Dedifferentiated amniotic fluid mesenchymal stem cell (primary cell): Measurements from ENCODE around the gene FOLR1.
"Not testable (repeated sequence)": the region's sequence is repeated elsewhere in the genome, so short reads cannot be mapped to it uniquely, and the experiment has no call there.

Experiments
- DNase-seq: peaks from one replicate; pipeline ENCODE4 v3.0.0-alpha.2; 2016; ENCODE audit errors: extremely low spot score

The FOLR1 gene

GRCh38 chr11:72181553-72181958 lies 10.4 kb upstream of the FOLR1 start:
- not testable (repeated sequence) for DNase-seq

GRCh38 chr11:72188267-72188666 lies 3.7 kb upstream of the FOLR1 start:
- no peak for DNase-seq

GRCh38 chr11:72189455-72190250 lies 2.3 kb upstream of the FOLR1 start:
- DNase-seq = no peak

DNA sequence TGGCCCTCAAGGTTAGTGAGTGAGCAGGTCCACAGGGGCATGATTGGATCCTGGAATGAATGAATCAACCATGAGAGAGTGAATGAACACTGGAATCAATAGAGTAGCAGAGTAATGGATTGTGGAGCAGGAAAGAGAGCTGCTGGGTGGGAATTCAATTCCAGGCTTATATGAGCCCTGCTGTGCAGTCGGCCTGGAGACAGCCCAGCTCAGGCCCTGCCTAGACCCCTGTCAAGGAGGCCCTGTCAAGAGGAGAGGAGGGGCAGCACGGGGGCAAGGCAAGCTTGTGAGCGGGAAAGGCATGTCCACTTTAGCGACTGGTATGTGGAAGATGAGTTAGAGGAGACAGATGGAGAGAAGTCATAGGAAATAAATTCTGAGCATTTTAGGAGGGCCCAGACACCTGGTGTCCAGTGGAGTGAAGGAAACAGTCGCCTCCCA lies 1.3 kb upstream of the FOLR1 start:
- no peak for DNase-seq

- no peak for DNase-seq
Measured at GRCh38 chr11:72195518-72196270, 3.8 kb downstream of the FOLR1 start.

GRCh38 chr11:72201445-72201844 lies 9.5 kb downstream of the FOLR1 start:
- DNase-seq = not testable (repeated sequence)

DNA sequence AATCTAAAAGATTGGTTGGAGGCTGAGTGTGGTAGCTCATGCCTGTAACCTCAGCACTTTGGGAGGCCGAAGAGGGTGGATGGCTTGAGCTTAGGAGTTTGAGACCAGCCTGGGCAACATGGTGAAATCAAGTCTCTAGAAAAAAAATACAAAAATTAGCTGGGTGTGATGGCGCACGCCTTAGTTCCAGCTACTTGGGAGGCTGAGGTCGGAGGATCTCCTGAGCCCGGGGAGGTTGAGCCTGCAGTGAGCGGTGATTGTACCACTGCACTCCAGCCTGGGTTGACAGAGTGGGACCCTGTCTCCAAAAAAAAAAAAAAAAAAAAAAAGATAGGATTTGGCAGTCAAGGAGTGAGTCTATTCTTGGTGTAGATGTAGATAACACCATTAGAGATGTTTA lies 10.6 kb downstream of the FOLR1 start:
- DNase-seq = no peak

DNA sequence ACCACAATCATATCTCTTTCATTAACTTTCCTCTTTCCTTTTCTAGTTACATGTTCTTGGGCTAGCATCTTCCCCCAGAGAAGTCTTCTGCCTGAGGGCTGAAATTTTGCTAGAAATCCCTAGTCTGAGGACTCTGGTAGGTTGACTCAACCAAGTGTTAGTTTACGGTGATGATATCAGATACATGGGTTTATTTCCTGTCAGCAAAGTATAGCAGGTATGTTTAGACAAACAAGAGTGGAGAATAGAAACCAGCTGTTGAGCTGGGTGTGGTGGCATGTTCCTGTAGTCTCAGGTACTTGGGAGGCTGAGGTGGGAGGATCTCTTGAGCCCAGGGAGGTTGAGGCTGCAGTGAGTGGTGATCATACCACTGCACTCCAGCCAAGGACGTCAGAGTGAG lies 11.2 kb downstream of the FOLR1 start:
- no peak for DNase-seq

- DNase-seq = no peak
Measured at GRCh38 chr11:72204886-72205285, 12.9 kb downstream of the FOLR1 start.

DNA sequence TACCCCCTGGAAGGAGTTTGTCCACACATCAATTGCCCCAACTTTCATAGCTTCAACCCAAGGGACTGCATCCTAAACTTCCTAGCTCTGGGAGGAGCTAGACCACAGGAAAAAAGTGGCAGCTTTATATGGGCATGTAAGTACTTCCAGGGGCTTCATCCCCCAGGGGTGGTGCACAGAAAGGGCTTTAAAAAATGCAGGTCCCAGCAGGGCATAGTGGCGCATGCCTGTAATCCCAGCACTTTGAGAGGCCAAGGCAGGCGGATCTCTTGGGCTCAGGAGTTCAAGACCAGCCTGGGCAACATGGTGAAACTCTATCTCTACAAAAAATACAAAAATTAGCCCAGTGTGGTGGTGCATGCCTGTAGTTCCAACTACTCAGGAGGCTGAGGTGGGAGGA lies 14.9 kb downstream of the FOLR1 start:
- DNase-seq = not testable (repeated sequence)

DNA sequence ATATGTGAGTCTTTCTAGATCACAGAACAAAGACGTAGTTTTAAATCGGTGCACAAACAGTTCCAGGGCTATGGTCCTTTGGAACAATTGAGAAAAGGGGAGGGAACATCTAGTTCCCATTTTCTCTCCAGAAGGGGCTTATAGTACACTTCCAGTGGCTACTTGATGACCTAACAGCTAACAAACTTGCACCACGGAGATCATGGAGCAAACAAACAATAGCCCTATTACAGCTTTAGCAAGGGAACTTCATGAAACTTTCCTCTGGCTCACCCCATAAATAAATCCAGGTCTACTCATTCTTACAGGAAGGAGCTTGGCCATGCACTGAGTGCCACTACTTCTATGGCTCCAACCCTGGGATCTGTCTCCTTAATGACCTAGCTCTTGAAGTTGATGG lies 16.3 kb downstream of the FOLR1 start:
- no peak for DNase-seq

DNA sequence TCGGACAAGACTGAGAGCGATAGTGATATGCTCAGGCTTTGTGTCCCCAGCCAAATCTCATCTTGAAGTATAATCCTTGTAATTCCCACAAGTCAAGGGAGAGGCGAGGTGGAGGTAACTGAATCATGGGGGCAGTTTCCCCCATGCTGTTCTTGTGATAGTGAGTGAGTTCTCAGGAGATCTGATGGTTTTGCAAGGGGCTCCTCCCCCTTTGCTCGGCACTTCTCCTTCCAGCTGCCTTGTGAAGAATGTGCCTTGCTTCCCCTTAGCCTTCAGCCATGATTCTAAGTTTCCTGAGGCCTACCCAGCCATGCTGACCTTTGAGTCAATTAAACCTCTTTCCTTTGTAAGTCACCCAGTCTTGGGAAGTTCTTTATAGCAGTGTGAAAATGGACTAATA lies 17.2 kb downstream of the FOLR1 start:
- DNase-seq = no peak

DNA sequence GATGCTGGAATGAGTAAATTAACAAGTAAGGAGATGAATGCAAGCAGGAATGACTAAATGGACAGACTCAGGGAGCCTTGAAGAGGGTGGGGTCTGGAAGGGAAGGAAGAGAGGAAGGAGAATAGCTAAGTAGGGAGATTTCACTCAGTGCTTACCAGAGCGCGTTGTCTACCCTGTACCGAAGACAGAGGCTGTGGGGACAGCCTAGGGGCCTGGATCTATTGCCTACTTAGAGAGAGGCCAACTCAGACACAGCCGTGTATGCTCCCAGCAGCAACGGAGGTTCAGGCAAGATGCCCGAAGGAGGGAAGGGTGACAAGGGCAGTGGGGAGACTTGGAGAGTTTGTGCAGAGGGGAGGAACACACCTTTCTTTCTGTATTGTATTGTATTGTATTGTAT lies 24.7 kb downstream of the FOLR1 start, which contains the start of gene FOLR2:
Gene FOLR2, plus strand, starts transcription at position 157 of the 400 bp plus-strand sequence. CDS start 1,791 bp downstream, outside the sequence.
- DNase-seq = no peak

- DNase-seq = no peak
Measured at GRCh38 chr11:72217841-72218240, 25.9 kb downstream of the FOLR1 start.

GRCh38 chr11:72218251-72218745 lies 26.4 kb downstream of the FOLR1 start:
- DNase-seq = no peak

DNA sequence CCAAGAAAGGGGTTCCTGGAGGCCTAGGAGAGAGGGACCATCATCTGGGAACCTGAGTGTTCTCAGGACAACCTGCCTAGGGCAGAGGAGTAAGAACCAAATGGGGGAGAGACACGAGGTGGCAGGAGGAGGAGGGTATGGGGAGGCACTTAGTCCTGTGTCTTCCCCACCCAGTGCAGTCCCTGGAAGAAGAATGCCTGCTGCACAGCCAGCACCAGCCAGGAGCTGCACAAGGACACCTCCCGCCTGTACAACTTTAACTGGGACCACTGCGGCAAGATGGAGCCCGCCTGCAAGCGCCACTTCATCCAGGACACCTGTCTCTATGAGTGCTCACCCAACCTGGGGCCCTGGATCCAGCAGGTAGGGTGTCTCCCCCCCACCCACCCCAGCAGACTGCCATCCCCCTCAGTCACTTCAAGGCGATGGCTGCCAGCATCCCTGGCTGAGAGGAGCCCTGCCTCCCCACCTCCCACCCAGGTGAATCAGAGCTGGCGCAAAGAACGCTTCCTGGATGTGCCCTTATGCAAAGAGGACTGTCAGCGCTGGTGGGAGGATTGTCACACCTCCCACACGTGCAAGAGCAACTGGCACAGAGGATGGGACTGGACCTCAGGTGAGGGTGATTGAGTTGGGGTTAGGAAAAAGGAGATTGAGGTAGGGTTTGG lies 28.9 kb downstream of the FOLR1 start:
- no peak for DNase-seq

GRCh38 chr11:72221386-72222075 lies 29.6 kb downstream of the FOLR1 start:
- DNase-seq = no peak

DNA sequence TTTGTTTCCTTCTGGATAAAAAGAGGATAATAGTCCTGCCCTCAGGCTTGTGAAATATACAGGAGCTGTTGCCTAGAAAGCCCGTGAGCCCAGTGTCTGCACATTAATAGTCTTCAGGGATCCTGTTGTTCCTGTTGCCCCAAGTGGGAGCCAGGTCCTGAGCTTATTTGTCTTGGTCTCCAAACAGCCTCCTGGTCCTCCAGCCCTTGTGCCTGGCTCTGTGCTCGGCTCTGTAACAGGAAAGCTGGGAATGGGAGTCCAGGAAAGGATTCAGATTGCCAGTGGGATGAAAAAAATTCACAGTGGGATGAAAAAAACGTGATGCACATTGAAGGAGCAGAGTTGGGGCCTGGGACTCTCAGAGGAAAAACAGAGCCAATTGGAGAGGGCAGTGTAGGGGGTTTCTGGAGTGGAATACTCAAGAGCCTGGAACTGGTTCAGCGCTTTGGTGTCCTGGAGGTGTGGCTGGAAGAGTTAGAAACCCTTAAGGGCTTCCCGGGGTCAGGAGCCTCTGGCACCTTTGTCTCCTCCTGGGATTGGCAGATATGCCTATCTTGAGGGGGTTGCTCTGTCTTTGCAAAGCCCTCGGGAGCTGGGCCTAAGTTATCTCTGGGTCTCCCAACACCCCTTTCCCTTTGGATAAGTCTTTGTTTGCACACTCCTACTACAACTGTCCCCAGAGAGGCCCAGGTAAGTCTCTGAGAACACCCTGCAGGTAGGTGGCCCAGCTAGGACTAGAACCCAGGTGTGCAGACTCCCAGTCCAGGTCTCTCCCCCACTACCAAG lies 30.4 kb downstream of the FOLR1 start:
- DNase-seq = no peak

GRCh38 chr11:72222907-72223614 lies 31.1 kb downstream of the FOLR1 start:
- DNase-seq = peak; percentile 74
